NOMO-1 treated with dmso at 0.1 percent for 144 hours (cell line): Measurements from ENCODE around the gene ENOX2.
"Not testable (repeated sequence)": the region's sequence is repeated elsewhere in the genome, so short reads cannot be mapped to it uniquely, and the experiment has no call there.

Experiments
- DNase-seq: peaks from one replicate; lab custom pipeline; 2025; ENCODE audit not compliant: unreplicated experiment; lab: John Stamatoyannopoulos, UW

The ENOX2 gene

GRCh38 chrX:130827648-130828047, 75.4 kb downstream of the ENOX2 start:
- DNase-seq = no peak

DNA sequence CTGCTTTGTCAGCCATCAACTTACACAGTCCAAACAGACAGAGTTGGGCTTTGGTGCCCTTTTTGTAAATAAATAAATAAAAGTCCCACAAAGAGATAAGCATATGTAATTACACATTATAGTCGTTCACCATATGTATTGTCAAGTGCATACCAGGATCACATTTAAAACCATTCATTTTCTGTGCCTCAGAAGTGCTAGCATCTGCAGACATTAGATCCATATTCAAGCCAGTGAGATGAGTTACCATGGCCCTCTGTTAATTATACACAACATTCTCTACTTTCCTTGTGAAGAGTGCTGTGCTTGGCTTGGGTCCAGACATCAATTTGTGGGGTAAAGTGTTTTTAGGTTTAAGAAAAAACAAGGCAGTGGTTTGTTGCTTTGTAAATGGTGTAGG, 76.8 kb downstream of the ENOX2 start:
- DNase-seq = no peak

- DNase-seq = no peak
These were observed 77.5 kb downstream of the ENOX2 start for GRCh38 chrX:130825525-130825924.

DNA sequence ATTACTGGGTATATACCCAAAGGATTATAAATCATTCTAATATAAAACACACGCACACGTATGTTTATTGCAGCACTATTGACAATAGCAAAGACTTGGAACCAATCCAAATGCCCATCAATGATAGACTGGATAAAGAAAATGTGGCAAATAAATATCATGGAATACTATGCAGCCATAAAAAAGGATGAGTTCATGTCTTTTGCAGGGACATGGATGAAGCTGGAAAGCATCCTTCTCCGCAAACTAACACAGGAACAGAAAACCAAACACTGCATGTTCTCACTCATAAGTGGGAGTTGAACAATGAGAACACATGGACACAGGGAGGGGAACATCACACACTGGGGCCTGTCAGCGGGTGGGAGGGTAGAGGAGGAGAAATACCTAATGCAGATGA, 83.6 kb downstream of the ENOX2 start:
- not testable (repeated sequence) for DNase-seq

- not testable (repeated sequence) for DNase-seq
These were observed 89.1 kb downstream of the ENOX2 start for GRCh38 chrX:130813932-130814331.

GRCh38 chrX:130810561-130810960, 92.4 kb downstream of the ENOX2 start:
- no peak for DNase-seq

DNA sequence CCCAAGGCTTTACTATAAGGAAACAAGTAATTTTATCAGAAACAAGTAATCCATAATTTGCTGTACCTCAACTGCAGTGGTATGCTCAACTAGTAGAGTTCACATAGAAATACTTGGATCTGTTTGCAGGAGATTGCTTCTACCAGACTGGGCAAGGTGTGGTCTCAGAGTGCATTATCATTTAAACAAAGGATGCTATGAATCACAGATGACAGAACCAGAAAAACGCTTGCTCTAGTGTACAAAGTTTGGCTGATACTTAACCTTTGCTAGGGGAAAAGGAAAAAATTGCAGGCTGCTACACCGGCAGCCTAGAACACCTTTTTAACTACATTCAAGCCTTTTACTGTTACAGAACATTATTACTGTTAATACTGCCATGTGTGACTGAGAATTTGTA, 97.1 kb downstream of the ENOX2 start:
- no peak for DNase-seq

DNA sequence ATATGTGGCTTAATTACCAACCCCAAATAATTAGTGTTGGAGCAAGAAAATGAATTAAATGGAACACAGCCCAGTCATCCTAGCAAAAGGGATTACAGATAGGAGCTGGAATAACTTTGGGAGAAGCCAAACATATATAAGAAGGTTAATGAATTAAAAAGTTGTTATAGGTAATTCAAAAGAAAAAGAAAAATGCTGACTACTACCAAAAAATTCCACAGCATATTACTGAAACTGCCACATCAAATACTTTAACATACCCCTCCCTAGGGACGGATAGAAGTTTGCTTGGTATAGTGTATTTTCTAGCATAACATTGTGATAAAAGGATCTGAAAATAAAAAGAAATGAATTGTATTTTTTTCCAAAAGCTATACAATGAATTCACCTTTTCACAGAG, 99.5 kb downstream of the ENOX2 start:
- DNase-seq = no peak

DNA sequence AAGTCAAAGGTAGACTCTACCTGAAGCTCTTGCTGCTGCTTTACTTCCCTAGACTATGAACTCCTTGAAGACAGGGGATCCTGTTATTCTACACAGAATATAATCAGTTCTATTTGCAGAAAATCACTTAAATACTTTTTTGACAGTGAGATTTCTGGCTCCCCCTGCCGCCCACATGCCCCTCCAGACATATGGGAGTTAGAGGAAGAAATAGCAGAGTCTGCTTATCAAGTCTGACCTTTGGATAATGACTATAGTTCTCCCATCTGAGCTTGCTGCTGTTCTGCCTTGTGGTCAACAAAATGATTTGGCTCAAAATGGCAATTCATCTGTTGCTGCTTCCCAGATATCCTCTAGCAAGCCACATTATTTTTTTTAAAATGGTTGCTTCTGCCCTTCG, 101.1 kb downstream of the ENOX2 start:
- DNase-seq = no peak

GRCh38 chrX:130799393-130799792, 103.6 kb downstream of the ENOX2 start:
- no peak for DNase-seq

DNA sequence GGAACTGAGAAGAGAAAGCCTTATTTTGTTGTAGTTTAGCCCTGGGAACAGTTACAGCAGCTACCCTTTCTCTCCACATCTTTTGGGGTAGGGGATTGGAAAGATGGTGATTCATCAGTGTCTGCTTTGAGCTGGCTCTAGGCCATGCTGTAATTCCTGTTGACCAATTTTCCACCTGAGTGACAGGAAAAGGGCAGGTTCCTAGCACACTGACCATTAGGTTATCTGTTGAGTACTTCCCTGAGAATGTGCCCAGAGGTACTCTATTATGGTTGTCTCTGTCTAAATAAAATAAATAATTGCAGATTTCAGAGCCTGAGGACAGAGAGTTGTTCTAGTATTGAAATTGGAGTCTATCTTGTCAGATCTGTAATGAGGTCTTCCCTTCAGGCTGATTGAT, 109.0 kb downstream of the ENOX2 start:
- no peak for DNase-seq

DNA sequence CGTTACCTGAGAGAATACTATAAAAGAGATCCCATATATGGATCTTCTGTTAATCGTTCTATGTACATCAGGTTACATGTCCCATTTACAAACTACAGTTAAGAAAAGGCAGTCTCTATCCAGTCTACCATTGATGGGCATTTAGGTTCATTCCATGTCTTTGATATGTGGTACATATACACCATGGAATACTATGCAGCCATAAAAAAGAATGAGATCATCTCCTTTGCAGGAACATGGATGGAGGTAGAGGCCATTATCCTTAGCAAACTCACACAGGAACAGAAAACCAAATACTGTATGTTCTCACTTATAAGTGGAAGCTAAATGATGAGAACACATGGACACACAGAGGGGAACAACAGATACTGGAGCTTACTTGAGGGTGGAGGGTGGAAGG, 111.1 kb downstream of the ENOX2 start:
- DNase-seq = not testable (repeated sequence)

DNA sequence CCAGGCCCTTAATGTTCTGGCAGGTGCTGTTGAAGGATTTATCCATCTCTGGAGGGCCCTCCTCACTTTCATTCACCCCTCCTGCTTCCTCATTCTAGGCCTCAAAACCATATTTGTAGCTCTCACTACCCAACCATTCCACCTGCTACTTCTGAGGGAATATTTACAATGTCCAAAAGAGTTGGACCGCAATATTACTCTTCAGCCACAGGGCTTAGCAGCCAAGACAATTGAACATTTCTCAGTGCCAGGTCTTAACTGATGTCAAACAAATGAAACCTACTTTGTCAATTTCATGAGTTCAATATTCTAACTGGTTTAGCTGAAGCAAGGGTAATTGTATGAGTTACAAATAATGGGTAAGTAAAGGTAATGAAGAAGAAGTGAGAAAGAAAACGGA, 113.2 kb downstream of the ENOX2 start:
- no peak for DNase-seq

- no peak for DNase-seq
These were observed 114.0 kb downstream of the ENOX2 start for GRCh38 chrX:130788786-130789581.

GRCh38 chrX:130786030-130786429, 117.0 kb downstream of the ENOX2 start:
- no peak for DNase-seq

GRCh38 chrX:130778773-130779172, 124.2 kb downstream of the ENOX2 start:
- no peak for DNase-seq

DNA sequence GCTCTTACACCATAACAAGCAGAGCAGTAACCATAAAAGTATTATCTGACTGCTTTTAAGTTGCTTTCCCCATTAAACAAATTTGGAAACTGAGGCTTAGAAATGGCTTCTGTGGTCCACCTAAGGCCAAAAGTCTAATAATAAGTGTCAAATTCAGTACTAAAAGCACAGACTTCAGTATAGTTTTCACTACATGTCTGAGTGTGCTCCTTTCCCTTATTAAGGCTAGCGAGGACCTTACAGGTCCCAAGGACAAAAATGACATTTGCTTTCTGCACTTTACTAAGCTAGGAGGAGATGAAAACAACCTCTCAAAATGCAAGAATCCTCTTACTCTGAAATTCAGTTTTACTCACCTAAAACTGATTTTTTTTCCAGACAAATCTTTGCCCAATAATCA, 127.2 kb downstream of the ENOX2 start:
- no peak for DNase-seq

GRCh38 chrX:130772776-130773143, 130.2 kb downstream of the ENOX2 start:
- no peak for DNase-seq

DNA sequence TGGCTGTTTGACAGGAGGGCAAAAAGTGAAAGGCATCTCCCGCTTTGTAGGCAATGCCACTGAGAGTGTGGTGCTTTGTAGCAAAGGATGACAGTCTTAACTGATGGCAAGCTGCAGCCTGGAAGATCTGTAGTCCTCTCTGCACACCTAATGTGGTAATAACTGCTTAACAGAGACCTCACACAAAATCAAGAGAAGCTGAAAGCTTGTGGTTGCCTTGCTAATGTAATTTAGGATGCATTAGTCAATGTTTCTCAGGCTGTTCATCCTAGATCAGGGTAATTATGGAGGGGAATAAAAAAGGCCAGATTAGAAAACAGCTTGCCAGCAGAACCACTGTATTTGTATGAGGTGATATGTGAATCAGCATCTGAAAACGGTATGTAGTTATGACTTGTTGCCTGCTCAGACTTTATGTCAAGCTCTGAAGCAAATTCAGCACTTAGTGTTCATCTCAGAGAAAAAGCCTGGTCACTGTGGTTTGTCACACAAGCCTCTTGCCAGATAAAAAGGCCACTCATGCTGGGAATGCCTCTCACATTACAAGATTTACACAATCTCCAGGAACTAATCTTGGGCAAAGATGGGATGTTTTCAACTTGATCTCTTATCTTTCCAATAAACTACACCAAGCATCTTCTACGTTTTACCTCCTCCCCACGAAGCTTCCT, 130.8 kb downstream of the ENOX2 start:
- DNase-seq = no peak

DNA sequence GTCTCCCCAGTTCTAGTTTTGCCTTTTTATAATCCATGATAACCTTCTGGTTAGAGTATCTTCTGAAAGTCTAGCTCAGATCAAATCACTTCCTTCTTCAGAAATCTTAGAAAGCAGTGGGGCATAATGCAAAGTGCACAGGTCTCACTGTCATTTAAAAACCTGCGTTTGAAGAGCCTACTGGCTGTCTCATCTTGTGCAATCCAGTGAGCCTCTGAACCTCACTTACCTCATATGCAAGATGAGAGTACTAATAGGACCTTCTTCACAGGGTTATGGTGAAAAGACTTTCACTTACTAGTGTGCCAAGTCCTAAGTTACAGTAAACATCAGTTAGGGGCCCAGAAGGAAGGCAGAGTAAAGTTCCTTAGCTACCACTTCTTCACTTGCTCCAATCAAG, 131.4 kb downstream of the ENOX2 start:
- DNase-seq = no peak

DNA sequence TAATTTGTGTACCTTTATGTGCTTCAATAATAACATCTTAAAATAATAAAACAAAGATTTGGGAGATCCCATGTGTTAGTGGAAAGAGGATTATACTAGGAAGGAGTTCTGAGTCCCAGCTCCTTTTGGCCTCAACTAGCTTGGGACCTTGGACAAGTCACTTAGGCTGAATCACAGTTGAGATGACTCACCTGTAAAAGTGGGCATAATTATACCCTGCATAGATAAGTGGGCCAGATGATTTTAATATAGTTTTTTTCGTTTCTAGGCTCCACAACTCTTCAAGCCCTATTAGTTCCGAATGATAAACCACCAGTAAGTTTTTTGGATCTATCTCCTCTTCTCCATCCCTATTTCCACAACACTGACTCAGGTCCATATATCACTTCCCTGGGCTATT, 131.8 kb downstream of the ENOX2 start:
- DNase-seq = no peak

GRCh38 chrX:130770615-130771014, 132.4 kb downstream of the ENOX2 start:
- no peak for DNase-seq

DNA sequence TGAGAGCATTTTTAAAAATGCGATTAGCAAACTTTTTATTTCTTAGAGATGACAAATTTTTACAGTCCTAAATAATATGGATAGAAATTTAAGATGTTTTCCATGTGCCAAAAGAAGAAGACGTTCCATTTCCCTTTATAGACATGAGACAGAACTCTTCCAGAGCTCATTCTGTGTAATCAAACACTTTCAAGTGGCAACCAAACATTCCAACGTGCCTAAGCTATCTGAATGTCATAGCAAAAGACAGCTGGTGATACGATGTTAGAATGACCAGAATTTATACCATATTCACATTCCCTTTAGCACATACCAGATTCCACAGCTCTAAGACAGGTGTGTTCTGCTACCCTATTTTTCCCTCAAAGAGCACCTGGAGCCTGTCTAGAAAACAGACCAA, 133.2 kb downstream of the ENOX2 start:
- no peak for DNase-seq
